ENCODE data around the gene TRAF3IP1. TPM values are rescaled to one million over a fixed set of nuclear protein-coding genes. Genes with fewer than 3 reads are reported as not detected.

The TRAF3IP1 gene
- total and polyA plus RNA-seq, 12 donors, result 4.0 to 20.4 (median 10.4) TPM

DNA sequence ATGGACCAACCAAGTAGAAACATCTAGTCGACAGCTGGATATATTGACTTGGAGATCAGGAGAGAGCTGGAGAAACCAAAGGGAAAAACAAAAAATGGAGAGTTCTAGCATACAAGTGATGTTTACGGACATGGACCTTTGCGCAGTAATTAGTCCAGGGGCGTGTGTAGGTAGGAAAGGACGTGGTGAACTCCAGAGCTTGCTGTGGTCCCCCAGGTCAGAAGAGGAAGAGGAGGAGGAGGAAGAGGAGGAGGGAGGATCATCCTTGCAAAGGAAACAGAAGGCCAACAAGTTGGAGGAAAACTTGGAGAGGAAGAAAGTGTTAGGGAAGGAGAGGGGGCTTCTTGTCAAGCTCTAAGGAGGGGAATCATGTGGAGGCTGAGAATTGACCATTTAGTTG is 17.5 kb downstream of the TRAF3IP1 start:
- intact Hi-C loops (cut with DNase I), result no loop called here
- 83 to 84% methylated on average over 5 of the region's 5 CpGs for WGBS, 2 donors
- H3K4me3 ChIP-seq, result no peak overlapping the region

DNA sequence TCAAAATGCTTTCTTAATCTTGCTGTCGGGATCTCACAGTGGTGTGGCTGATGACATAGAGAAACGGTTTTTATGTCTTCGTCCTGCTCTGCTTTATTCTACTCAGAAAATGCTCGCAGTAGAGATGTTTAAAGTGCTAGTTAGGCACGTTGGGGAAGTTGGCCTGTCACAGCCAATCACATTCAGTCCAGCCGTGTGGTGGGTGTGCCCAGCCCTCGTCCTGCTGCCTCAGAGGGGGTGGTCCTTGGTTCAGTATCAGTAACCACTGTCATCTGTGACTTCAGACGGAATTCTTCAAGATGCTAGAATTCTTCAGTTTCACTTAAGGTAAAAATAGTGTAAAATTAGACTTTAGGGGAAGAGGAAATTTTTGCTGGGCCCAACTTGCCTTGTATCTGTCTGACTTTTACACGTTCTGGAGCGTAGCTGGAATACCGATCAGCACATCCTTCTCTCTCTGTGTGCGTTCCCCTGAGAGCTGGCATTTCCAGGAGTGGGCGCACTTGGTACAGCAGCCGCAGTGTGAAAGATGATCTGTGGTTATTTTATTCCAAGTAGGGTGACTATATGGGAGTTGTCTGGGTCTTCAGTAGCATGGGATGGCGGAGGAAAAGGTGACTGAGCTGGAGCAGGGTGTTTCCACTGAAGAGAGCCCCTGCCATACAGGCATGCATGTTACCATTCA is 18.5 kb downstream of the TRAF3IP1 start:
- no peak for DNase-seq
- peaks cover 0 to 48% (median 2%) of the 10 kb centered on the region in 9 donors for H3K36me3 ChIP-seq
- no peaks in the 10 kb centered on the region for H3K9me3 ChIP-seq
- H3K27ac ChIP-seq, result no peak overlapping the region
- no peak overlapping the region for H3K4me3 ChIP-seq
- no peaks in the 10 kb centered on the region for H3K27me3 ChIP-seq
- peaks cover 0 to 17% (median 0%) of the 10 kb centered on the region in 9 donors for H3K4me1 ChIP-seq
- 83 to 88% methylated on average over 15 of the region's 15 CpGs for WGBS, 2 donors
- intact Hi-C loops (cut with DNase I), result no loop called here
- ATAC-seq, result no peak
- no peak for TF ChIP-seq CTCF (IDR thresholded peaks at IDR 0.05)

More for the DNA sequence above, 17.5 kb downstream of the TRAF3IP1 start:
- TF ChIP-seq CTCF (IDR thresholded peaks at IDR 0.05), result no peak
- Histone ChIP-seq H3K27me3 (no peaks in the 10 kb centered on the region), H3K4me1 (peaks cover 0 to 17% (median 0%) of the 10 kb centered on the region in 9 donors), H3K27ac (no peak overlapping the region), H3K36me3 (peaks cover 0 to 51% (median 2%) of the 10 kb centered on the region in 9 donors), H3K9me3 (no peaks in the 10 kb centered on the region)
- ATAC-seq (no peak), DNase-seq (no peak)

DNA sequence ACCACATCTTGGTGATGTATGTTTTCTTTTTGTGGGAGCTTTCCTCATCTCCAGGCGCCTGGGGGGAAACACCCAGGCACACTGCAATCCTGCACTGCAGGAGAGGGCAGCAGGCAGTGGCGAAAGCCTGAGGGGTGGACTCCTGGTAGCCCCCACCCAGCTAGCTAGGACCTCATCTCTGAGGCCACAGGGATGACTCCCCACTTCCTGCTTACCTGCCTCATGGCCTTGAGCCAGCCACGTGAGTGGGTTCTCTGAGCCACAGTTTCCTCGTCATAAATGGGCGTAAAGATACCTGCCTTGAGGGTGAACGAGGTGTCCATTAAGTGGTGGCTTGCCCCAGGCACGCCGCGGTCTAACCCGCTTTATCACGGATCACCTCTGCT is 19.1 kb downstream of the TRAF3IP1 start:
- no peaks in the 10 kb centered on the region for H3K27me3 ChIP-seq
- no peaks in the 10 kb centered on the region for H3K9me3 ChIP-seq
- H3K36me3 ChIP-seq, result peaks cover 0 to 47% (median 0%) of the 10 kb centered on the region in 9 donors
- WGBS, 2 donors, result 91 to 95% methylated on average over 11 of the region's 11 CpGs
- intact Hi-C loops (cut with DNase I), result no loop called here
- peaks cover 0 to 17% (median 0%) of the 10 kb centered on the region in 9 donors for H3K4me1 ChIP-seq
- TF ChIP-seq CTCF (IDR thresholded peaks at IDR 0.05), result no peak
- no peak overlapping the region for H3K4me3 ChIP-seq
- no peak overlapping the region for H3K27ac ChIP-seq
- ATAC-seq, result no peak
- DNase-seq, result no peak

DNA sequence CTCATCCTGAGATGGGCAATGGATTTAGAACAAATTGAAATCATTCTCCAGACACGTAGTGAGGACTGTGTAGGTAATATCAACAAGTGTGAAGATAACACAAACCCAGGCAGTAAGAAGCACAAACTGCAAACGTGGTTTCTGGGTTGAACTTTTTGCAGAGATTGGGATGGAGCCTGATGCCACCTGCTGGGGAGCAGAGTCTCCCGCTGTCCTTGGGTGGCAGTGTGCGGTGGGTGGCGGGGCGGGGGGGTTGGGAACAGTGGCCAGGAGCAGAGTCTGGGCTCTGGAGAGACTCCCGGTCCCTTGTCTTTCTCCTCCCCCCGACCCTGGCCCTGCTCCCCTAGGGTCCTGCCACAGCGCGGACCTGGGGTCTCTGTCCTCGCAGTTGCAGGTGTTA is 19.5 kb downstream of the TRAF3IP1 start:
- Histone ChIP-seq H3K27me3 (no peaks in the 10 kb centered on the region), H3K36me3 (peaks cover 0 to 47% (median 0%) of the 10 kb centered on the region in 9 donors), H3K9me3 (no peaks in the 10 kb centered on the region), H3K4me3 (no peak overlapping the region), H3K27ac (no peak overlapping the region), H3K4me1 (peaks cover 0 to 17% (median 0%) of the 10 kb centered on the region in 9 donors)
- peak in 4 of 9 donors; percentile 8 to 38 (median 31) for TF ChIP-seq CTCF (IDR thresholded peaks at IDR 0.05)
- intact Hi-C loops (cut with DNase I), result no loop called here
- DNase-seq (no peak), ATAC-seq (peak in 2 of 8 donors; percentile 29 to 31)
- 83 to 90% methylated on average over 11 of the region's 11 CpGs for WGBS, 2 donors
